GM19372 (cell line): ENCODE measurements around the gene TMEM217.
A peak's percentile ranks its signal among the peaks of the same experiment; 100 is the strongest.
"Not testable (repeated sequence)": the region's sequence is repeated elsewhere in the genome, so short reads cannot be mapped to it uniquely, and the experiment has no call there.

ENCODE experiments used
- ATAC-seq: cut with Tn5 transposase; IDR thresholded peaks from one replicate; pipeline ENCODE4 v1.9.1; 2021; ENCODE audit warnings: mild to moderate bottlenecking, low read depth, moderate library complexity; ENCODE audit not compliant: unreplicated experiment

The TMEM217 gene

GRCh38 chr6:37218511-37218910 is 39.4 kb downstream of the TMEM217 start:
- no peak for ATAC-seq

- no peak for ATAC-seq
These were observed 39.9 kb downstream of the TMEM217 start for GRCh38 chr6:37218061-37218460.

- no peak for ATAC-seq
These were observed 45.7 kb downstream of the TMEM217 start for GRCh38 chr6:37212268-37212667.

- ATAC-seq, result no peak
These were observed 47.5 kb downstream of the TMEM217 start for GRCh38 chr6:37210313-37210968.

GRCh38 chr6:37209461-37210205 is 48.3 kb downstream of the TMEM217 start:
- no peak for ATAC-seq

- ATAC-seq, result no peak
These were observed 49.2 kb downstream of the TMEM217 start for GRCh38 chr6:37208793-37209192.

GRCh38 chr6:37207903-37208456 is 50.0 kb downstream of the TMEM217 start:
- ATAC-seq, result peak; percentile 70

GRCh38 chr6:37206622-37207021 is 51.3 kb downstream of the TMEM217 start:
- ATAC-seq, result no peak

- ATAC-seq, result no peak
These were observed 52.0 kb downstream of the TMEM217 start for GRCh38 chr6:37205997-37206340.

GRCh38 chr6:37205175-37205996 is 52.6 kb downstream of the TMEM217 start:
- no peak for ATAC-seq

- no peak for ATAC-seq
These were observed 53.8 kb downstream of the TMEM217 start for GRCh38 chr6:37204014-37204751.

GRCh38 chr6:37202788-37203491 is 55.0 kb downstream of the TMEM217 start:
- no peak for ATAC-seq

GRCh38 chr6:37201726-37202125 is 56.2 kb downstream of the TMEM217 start:
- ATAC-seq, result no peak

GRCh38 chr6:37200085-37200484 is 57.9 kb downstream of the TMEM217 start:
- no peak for ATAC-seq

GRCh38 chr6:37196451-37196850 is 61.5 kb downstream of the TMEM217 start:
- not testable (repeated sequence) for ATAC-seq

GRCh38 chr6:37194886-37195285 is 63.1 kb downstream of the TMEM217 start:
- not testable (repeated sequence) for ATAC-seq

- no peak for ATAC-seq
These were observed 65.3 kb downstream of the TMEM217 start for GRCh38 chr6:37192666-37193065.

- ATAC-seq, result no peak
These were observed 67.8 kb downstream of the TMEM217 start for GRCh38 chr6:37190159-37190535.

- ATAC-seq, result no peak
These were observed 68.9 kb downstream of the TMEM217 start for GRCh38 chr6:37188962-37189510.
